ENCODE data around the gene PGAP3.
"Not testable (repeated sequence)": the region's sequence is repeated elsewhere in the genome, so short reads cannot be mapped to it uniquely, and the experiment has no call there.

PGAP3 gene

DNA sequence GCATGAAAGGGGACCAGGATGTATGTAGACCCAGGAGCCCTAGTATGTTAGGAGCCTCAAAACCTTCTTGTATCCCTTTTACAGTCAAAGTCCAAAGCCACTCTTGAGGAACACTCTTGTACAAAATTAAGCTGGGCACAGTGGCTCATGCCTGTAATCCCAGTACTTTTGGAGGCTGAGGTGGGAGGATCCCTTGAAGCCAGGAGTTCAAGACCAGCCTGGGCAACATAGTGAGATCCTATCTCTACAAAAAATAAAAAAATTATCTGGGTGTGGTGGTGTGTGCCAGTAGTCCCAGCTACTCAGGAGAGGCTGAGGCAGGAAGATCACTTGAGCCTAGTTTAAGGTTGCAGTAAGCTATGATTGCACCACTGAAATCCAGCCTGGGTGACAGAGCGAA lies 38.1 kb upstream of the PGAP3 start:
- H3K27me3 ChIP-seq (ENCODE audit: control insufficient read depth, insufficient read depth, low read length); H3K27ac ChIP-seq (ENCODE audit: low read depth, low read length); H3K4me3 ChIP-seq (ENCODE audit: low read depth, low read length); H3K9me3 ChIP-seq (ENCODE audit: control insufficient read depth, insufficient read depth, low read depth, low read length); H3K9ac ChIP-seq (ENCODE audit: low read length): not testable (repeated sequence)
- H3K4me1 ChIP-seq (ENCODE audit: control insufficient read depth, insufficient read depth, low read length) = peaks cover 16% of the 10 kb centered on the region
- peaks cover 72% of the 10 kb centered on the region for H3K36me3 ChIP-seq (ENCODE audit: control insufficient read depth, insufficient read depth, low read length)

DNA sequence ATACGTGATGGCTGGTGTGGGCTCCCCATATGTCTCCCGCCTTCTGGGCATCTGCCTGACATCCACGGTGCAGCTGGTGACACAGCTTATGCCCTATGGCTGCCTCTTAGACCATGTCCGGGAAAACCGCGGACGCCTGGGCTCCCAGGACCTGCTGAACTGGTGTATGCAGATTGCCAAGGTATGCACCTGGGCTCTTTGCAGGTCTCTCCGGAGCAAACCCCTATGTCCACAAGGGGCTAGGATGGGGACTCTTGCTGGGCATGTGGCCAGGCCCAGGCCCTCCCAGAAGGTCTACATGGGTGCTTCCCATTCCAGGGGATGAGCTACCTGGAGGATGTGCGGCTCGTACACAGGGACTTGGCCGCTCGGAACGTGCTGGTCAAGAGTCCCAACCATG lies 36.9 kb upstream of the PGAP3 start:
- Histone ChIP-seq H3K9me3 (ENCODE audit: control insufficient read depth, insufficient read depth, low read depth, low read length) (no peaks in the 10 kb centered on the region), H3K4me3 (ENCODE audit: low read depth, low read length) (no peak overlapping the region), H3K27ac (ENCODE audit: low read depth, low read length) (no peak overlapping the region), H3K27me3 (ENCODE audit: control insufficient read depth, insufficient read depth, low read length) (no peaks in the 10 kb centered on the region), H3K4me1 (ENCODE audit: control insufficient read depth, insufficient read depth, low read length) (peaks cover 13% of the 10 kb centered on the region), H3K36me3 (ENCODE audit: control insufficient read depth, insufficient read depth, low read length) (peaks cover 82% of the 10 kb centered on the region), H3K9ac (ENCODE audit: low read length) (no peak overlapping the region)

GRCh38 chr17:39722965-39723848 lies 35.4 kb upstream of the PGAP3 start:
- Histone ChIP-seq H3K27me3 (ENCODE audit: control insufficient read depth, insufficient read depth, low read length) (no peaks in the 10 kb centered on the region), H3K36me3 (ENCODE audit: control insufficient read depth, insufficient read depth, low read length) (peaks cover 86% of the 10 kb centered on the region), H3K9me3 (ENCODE audit: control insufficient read depth, insufficient read depth, low read depth, low read length) (no peaks in the 10 kb centered on the region), H3K9ac (ENCODE audit: low read length) (no peak overlapping the region), H3K27ac (ENCODE audit: low read depth, low read length) (no peak overlapping the region), H3K4me1 (ENCODE audit: control insufficient read depth, insufficient read depth, low read length) (peaks cover 9% of the 10 kb centered on the region), H3K4me3 (ENCODE audit: low read depth, low read length) (peak overlapping the region; percentile 12; the same call in 1 of the 2 replicates)

- Histone ChIP-seq H3K4me3 (ENCODE audit: low read depth, low read length) (no peak overlapping the region), H3K9ac (ENCODE audit: low read length) (no peak overlapping the region), H3K27ac (ENCODE audit: low read depth, low read length) (no peak overlapping the region), H3K27me3 (ENCODE audit: control insufficient read depth, insufficient read depth, low read length) (no peaks in the 10 kb centered on the region), H3K9me3 (ENCODE audit: control insufficient read depth, insufficient read depth, low read depth, low read length) (no peaks in the 10 kb centered on the region), H3K36me3 (ENCODE audit: control insufficient read depth, insufficient read depth, low read length) (peaks cover 84% of the 10 kb centered on the region), H3K4me1 (ENCODE audit: control insufficient read depth, insufficient read depth, low read length) (peaks cover 9% of the 10 kb centered on the region)
These were observed 34.2 kb upstream of the PGAP3 start for GRCh38 chr17:39722104-39722503.

GRCh38 chr17:39719563-39720355 lies 31.9 kb upstream of the PGAP3 start:
- H3K4me3 ChIP-seq (ENCODE audit: low read depth, low read length) = no peak overlapping the region
- no peak overlapping the region for H3K27ac ChIP-seq (ENCODE audit: low read depth, low read length)
- peaks cover 84% of the 10 kb centered on the region for H3K36me3 ChIP-seq (ENCODE audit: control insufficient read depth, insufficient read depth, low read length)
- peaks cover 9% of the 10 kb centered on the region for H3K4me1 ChIP-seq (ENCODE audit: control insufficient read depth, insufficient read depth, low read length)
- H3K27me3 ChIP-seq (ENCODE audit: control insufficient read depth, insufficient read depth, low read length) = no peaks in the 10 kb centered on the region
- no peaks in the 10 kb centered on the region for H3K9me3 ChIP-seq (ENCODE audit: control insufficient read depth, insufficient read depth, low read depth, low read length)
- H3K9ac ChIP-seq (ENCODE audit: low read length) = no peak overlapping the region

GRCh38 chr17:39717660-39718059 lies 29.8 kb upstream of the PGAP3 start:
- Histone ChIP-seq H3K4me1 (ENCODE audit: control insufficient read depth, insufficient read depth, low read length) (no peaks in the 10 kb centered on the region), H3K9ac (ENCODE audit: low read length) (no peak overlapping the region), H3K27ac (ENCODE audit: low read depth, low read length) (no peak overlapping the region), H3K9me3 (ENCODE audit: control insufficient read depth, insufficient read depth, low read depth, low read length) (no peaks in the 10 kb centered on the region), H3K36me3 (ENCODE audit: control insufficient read depth, insufficient read depth, low read length) (peaks cover 88% of the 10 kb centered on the region), H3K4me3 (ENCODE audit: low read depth, low read length) (no peak overlapping the region), H3K27me3 (ENCODE audit: control insufficient read depth, insufficient read depth, low read length) (no peaks in the 10 kb centered on the region)

- Histone ChIP-seq H3K9me3 (ENCODE audit: control insufficient read depth, insufficient read depth, low read depth, low read length) (no peaks in the 10 kb centered on the region), H3K36me3 (ENCODE audit: control insufficient read depth, insufficient read depth, low read length) (peaks cover 88% of the 10 kb centered on the region), H3K9ac (ENCODE audit: low read length) (no peak overlapping the region), H3K4me3 (ENCODE audit: low read depth, low read length) (no peak overlapping the region), H3K4me1 (ENCODE audit: control insufficient read depth, insufficient read depth, low read length) (no peaks in the 10 kb centered on the region), H3K27ac (ENCODE audit: low read depth, low read length) (no peak overlapping the region), H3K27me3 (ENCODE audit: control insufficient read depth, insufficient read depth, low read length) (no peaks in the 10 kb centered on the region)
These were observed 29.2 kb upstream of the PGAP3 start for GRCh38 chr17:39716879-39717536.

DNA sequence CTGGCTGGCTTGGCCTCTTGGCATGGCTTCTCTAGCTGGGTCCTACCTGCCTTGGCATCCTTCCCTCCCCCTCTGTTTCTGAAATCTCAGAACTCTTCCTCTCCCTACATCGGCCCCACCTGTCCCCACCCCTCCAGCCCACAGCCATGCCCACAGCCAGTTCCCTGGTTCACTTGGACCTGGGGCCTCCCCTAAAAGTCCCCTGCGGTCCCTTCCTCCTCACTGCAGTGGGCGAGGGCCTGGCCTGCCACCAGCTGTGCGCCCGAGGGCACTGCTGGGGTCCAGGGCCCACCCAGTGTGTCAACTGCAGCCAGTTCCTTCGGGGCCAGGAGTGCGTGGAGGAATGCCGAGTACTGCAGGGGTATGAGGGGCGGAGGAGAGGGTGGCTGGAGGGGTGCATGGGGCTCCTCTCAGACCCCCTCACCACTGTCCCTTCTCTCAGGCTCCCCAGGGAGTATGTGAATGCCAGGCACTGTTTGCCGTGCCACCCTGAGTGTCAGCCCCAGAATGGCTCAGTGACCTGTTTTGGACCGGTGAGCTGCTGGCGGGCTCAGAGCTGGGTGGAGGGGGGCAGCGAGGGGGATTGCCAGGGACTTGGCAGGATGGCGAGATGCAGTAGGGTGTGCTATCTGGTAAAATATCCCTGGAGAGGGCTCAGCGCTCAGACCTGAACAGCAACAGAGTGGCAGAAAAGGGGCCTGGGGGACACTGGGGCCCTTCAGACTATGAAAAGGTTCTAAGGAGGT lies 28.4 kb upstream of the PGAP3 start:
- peaks cover 89% of the 10 kb centered on the region for H3K36me3 ChIP-seq (ENCODE audit: control insufficient read depth, insufficient read depth, low read length)
- no peaks in the 10 kb centered on the region for H3K27me3 ChIP-seq (ENCODE audit: control insufficient read depth, insufficient read depth, low read length)
- H3K27ac ChIP-seq (ENCODE audit: low read depth, low read length) = no peak overlapping the region
- H3K9ac ChIP-seq (ENCODE audit: low read length) = no peak overlapping the region
- H3K4me3 ChIP-seq (ENCODE audit: low read depth, low read length) = no peak overlapping the region
- no peaks in the 10 kb centered on the region for H3K9me3 ChIP-seq (ENCODE audit: control insufficient read depth, insufficient read depth, low read depth, low read length)
- no peaks in the 10 kb centered on the region for H3K4me1 ChIP-seq (ENCODE audit: control insufficient read depth, insufficient read depth, low read length)

DNA sequence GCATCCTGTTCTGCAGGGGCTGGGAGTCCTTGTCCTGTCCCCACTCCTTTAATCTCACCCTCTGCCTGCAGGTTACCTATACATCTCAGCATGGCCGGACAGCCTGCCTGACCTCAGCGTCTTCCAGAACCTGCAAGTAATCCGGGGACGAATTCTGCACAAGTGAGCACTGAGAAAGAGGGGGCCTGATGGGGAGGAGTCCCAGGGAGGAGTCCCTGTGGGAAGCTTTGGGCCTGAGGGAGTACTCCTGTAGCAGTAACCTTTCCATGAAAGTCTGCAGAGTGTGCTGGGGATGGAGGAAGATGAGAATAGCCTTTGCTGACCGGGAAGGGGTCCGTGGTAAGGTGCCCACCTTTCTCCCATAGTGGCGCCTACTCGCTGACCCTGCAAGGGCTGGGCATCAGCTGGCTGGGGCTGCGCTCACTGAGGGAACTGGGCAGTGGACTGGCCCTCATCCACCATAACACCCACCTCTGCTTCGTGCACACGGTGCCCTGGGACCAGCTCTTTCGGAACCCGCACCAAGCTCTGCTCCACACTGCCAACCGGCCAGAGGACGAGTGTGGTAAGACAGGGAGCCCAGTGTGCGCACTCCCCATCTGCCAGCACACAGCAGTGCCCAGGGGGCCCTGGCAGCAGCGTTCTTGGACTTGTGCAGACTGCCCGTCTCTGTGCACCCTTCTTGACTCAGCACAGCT lies 27.7 kb upstream of the PGAP3 start:
- Histone ChIP-seq H3K9ac (ENCODE audit: low read length) (peak overlapping the region; percentile 26), H3K4me3 (ENCODE audit: low read depth, low read length) (no peak overlapping the region), H3K36me3 (ENCODE audit: control insufficient read depth, insufficient read depth, low read length) (peaks cover 93% of the 10 kb centered on the region), H3K9me3 (ENCODE audit: control insufficient read depth, insufficient read depth, low read depth, low read length) (no peaks in the 10 kb centered on the region), H3K4me1 (ENCODE audit: control insufficient read depth, insufficient read depth, low read length) (no peaks in the 10 kb centered on the region), H3K27ac (ENCODE audit: low read depth, low read length) (no peak overlapping the region), H3K27me3 (ENCODE audit: control insufficient read depth, insufficient read depth, low read length) (no peaks in the 10 kb centered on the region)

DNA sequence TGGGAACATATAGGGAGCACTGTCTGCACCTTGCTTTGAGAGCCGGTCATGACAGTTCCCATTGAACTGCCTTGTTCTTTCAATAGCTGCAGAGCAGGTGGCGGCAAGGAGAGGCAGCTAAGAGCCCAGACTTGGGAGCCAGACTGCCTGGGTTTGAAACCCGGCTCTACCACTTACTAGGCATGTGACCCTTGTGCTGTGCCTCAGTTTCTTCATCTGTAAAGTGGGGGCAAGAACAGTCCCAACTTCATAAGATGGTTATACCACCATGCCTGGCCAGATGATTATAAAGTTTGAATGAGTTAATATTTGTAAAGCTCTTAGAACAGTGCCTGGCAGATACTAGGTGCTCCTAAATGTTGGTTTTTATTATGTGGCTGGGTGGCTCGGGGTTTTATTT lies 26.4 kb upstream of the PGAP3 start:
- Histone ChIP-seq H3K27ac (ENCODE audit: low read depth, low read length) (no peak overlapping the region), H3K27me3 (ENCODE audit: control insufficient read depth, insufficient read depth, low read length) (no peaks in the 10 kb centered on the region), H3K9me3 (ENCODE audit: control insufficient read depth, insufficient read depth, low read depth, low read length) (no peaks in the 10 kb centered on the region), H3K4me3 (ENCODE audit: low read depth, low read length) (no peak overlapping the region), H3K4me1 (ENCODE audit: control insufficient read depth, insufficient read depth, low read length) (no peaks in the 10 kb centered on the region), H3K9ac (ENCODE audit: low read length) (no peak overlapping the region), H3K36me3 (ENCODE audit: control insufficient read depth, insufficient read depth, low read length) (peaks cover 93% of the 10 kb centered on the region)

Measured in HUES6 (cell line).